ENCODE measurements around the gene WIZ. TPM values are rescaled to one million over a fixed set of nuclear protein-coding genes. Genes with fewer than 3 reads are reported as not detected.

The WIZ gene
- total RNA-seq, 2 donors from 2014 or later, result 38.0 to 38.6 TPM

DNA sequence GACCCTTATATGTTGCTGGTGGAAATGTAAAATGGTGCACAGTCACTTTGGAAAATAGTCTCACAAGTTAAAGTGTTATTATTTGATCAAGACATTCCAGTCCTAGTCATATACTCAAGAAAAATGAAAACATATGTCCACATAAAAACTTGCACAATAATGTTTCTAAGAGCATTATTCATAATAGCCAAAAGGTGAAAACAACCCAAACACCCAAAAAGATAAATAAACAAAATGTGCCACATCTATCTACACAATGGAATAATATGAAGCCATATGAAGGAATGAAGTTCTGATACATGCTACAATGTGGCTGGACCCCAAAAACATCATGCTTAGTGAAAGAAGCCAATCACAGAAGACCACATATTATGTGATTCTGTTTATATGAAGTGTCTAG, 55.8 kb downstream of the WIZ start:
- Mint-ChIP-seq H3K27me3 (ENCODE audit: insufficient read depth) (no peaks in the 10 kb centered on the region), H3K9me3 (no peaks in the 10 kb centered on the region), H3K4me3 (no peak overlapping the region), H3K36me3 (ENCODE audit: low read depth) (peaks cover 76% of the 10 kb centered on the region), H3K4me1 (no peaks in the 10 kb centered on the region), H3K27ac (no peak overlapping the region)
- Histone ChIP-seq H3K27ac (ENCODE audit: low read depth, low read length) (no peak overlapping the region), H3K36me3 (ENCODE audit: control insufficient read depth, insufficient read depth, low read length) (peaks cover 67% of the 10 kb centered on the region), H3K4me3 (ENCODE audit: low read length) (no peak overlapping the region), H3K9ac (ENCODE audit: extremely low read depth, low read length, poor library complexity, severe bottlenecking) (no peak overlapping the region), H3K4me1 (ENCODE audit: control insufficient read depth, insufficient read depth, low read length) (no peaks in the 10 kb centered on the region), H3K27me3 (ENCODE audit: control insufficient read depth, insufficient read depth, low read length, poor library complexity, severe bottlenecking) (no peaks in the 10 kb centered on the region), H3K9me3 (ENCODE audit: control insufficient read depth, low read length) (no peaks in the 10 kb centered on the region)
- TF ChIP-seq, protein P1, sequence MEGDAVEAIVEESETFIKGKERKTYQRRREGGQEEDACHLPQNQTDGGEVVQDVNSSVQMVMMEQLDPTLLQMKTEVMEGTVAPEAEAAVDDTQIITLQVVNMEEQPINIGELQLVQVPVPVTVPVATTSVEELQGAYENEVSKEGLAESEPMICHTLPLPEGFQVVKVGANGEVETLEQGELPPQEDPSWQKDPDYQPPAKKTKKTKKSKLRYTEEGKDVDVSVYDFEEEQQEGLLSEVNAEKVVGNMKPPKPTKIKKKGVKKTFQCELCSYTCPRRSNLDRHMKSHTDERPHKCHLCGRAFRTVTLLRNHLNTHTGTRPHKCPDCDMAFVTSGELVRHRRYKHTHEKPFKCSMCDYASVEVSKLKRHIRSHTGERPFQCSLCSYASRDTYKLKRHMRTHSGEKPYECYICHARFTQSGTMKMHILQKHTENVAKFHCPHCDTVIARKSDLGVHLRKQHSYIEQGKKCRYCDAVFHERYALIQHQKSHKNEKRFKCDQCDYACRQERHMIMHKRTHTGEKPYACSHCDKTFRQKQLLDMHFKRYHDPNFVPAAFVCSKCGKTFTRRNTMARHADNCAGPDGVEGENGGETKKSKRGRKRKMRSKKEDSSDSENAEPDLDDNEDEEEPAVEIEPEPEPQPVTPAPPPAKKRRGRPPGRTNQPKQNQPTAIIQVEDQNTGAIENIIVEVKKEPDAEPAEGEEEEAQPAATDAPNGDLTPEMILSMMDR (conservative IDR thresholded peaks at IDR 0.05), result no peak
- DNase-seq, result no peak

DNA sequence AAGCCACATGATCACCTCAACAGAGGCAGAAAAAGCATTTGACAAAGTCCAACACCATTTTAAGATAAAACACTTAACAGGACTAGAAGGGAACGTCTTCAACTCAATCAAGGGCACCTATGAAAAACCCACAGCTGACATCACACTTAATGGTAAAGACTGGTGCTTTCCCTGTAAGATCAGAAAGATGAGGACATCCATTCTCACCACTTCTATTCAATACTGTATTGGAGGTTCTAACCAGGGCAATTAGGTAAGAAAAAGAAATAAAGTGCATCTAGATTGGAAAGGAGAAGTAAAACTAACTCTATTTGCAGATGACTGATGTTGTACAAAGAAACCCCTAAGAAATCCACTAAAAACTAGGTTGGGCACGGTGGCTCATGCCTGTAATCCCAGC, 58.9 kb downstream of the WIZ start:
- no peaks in the 10 kb centered on the region for H3K9me3 ChIP-seq (ENCODE audit: control insufficient read depth, low read length)
- H3K4me1 ChIP-seq (ENCODE audit: control insufficient read depth, insufficient read depth, low read length), result no peaks in the 10 kb centered on the region
- no peak overlapping the region for H3K4me3 ChIP-seq (ENCODE audit: low read length)
- Mint-ChIP-seq H3K27me3 (ENCODE audit: insufficient read depth) (no peaks in the 10 kb centered on the region), H3K36me3 (ENCODE audit: low read depth) (peaks cover 73% of the 10 kb centered on the region), H3K4me3 (no peak overlapping the region), H3K27ac (no peak overlapping the region), H3K9me3 (no peaks in the 10 kb centered on the region), H3K4me1 (no peaks in the 10 kb centered on the region)
- TF ChIP-seq, protein P1 (conservative IDR thresholded peaks at IDR 0.05), result no peak
- H3K36me3 ChIP-seq (ENCODE audit: control insufficient read depth, insufficient read depth, low read length), result peaks cover 55% of the 10 kb centered on the region
- WGBS, 2 experiments (ENCODE audit: insufficient coverage in 1 of 2, insufficient read length in 1 of 2), result 100% methylated on average over 2 of the region's 2 CpGs
- no peaks in the 10 kb centered on the region for H3K27me3 ChIP-seq (ENCODE audit: control insufficient read depth, insufficient read depth, low read length, poor library complexity, severe bottlenecking)
- H3K9ac ChIP-seq (ENCODE audit: extremely low read depth, low read length, poor library complexity, severe bottlenecking), result no peak overlapping the region
- no peak overlapping the region for H3K27ac ChIP-seq (ENCODE audit: low read depth, low read length)
- no peak for DNase-seq

DNA sequence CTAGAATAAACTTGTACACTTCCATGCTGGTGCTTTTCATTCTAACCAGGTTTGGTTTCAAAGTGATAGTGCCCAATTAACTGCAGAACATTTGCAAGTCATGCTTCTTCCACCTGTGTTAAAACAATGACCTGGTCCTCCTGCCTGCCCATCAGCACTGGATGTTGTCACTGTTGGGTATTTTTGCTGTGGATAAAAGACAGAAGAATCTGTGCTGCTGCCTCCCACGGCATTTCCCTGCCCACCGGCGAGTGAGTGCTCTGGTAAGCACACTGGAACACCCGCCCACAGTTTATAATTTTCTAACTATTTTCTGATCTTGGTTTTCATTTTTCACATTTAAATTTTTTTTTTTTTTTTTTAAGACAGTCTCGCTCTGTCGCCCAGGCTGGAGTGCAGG, 67.9 kb downstream of the WIZ start:
- peaks cover 33% of the 10 kb centered on the region for H3K36me3 Mint-ChIP-seq (ENCODE audit: low read depth)
- peak overlapping the region; percentile 72 for H3K27ac Mint-ChIP-seq
- Histone ChIP-seq H3K9me3 (ENCODE audit: control insufficient read depth, low read length) (no peaks in the 10 kb centered on the region), H3K27ac (ENCODE audit: low read depth, low read length) (no peak overlapping the region), H3K4me1 (ENCODE audit: control insufficient read depth, insufficient read depth, low read length) (no peaks in the 10 kb centered on the region), H3K36me3 (ENCODE audit: control insufficient read depth, insufficient read depth, low read length) (peaks cover 31% of the 10 kb centered on the region), H3K4me3 (ENCODE audit: low read length) (no peak overlapping the region), H3K9ac (ENCODE audit: extremely low read depth, low read length, poor library complexity, severe bottlenecking) (no peak overlapping the region), H3K27me3 (ENCODE audit: control insufficient read depth, insufficient read depth, low read length, poor library complexity, severe bottlenecking) (no peaks in the 10 kb centered on the region)
- H3K4me1 Mint-ChIP-seq, result peaks cover 24% of the 10 kb centered on the region
- H3K9me3 Mint-ChIP-seq, result no peaks in the 10 kb centered on the region
- WGBS, 2 experiments (ENCODE audit: insufficient coverage in 1 of 2, insufficient read length in 1 of 2), result 88% methylated on average over 6 of the region's 6 CpGs; no CpG with 5 or more reads in 1 of the 2 experiments
- DNase-seq, result no peak
- H3K27me3 Mint-ChIP-seq (ENCODE audit: insufficient read depth), result no peaks in the 10 kb centered on the region
- TF ChIP-seq, protein P1 (conservative IDR thresholded peaks at IDR 0.05), result no peak
- no peak overlapping the region for H3K4me3 Mint-ChIP-seq

Data from endodermal cell (in vitro differentiated cells).